Spinal cord (tissue), 10 donors: ENCODE data around the gene NKX2-2. TPM values are rescaled to one million over a fixed set of nuclear protein-coding genes. Genes with fewer than 3 reads are reported as not detected.
"Not testable (repeated sequence)": the region's sequence is repeated elsewhere in the genome, so short reads cannot be mapped to it uniquely, and the experiment has no call there.

Source experiments
- DNase-seq, 6 donors: peaks; one replicate each; pipeline versions ENCODE4 v3.0.0 to v3.0.0-alpha.2; 2013 to 2015; ENCODE audit warnings: low spot score in 6 of 6, low read depth in 4 of 6
- H3K27ac ChIP-seq: one replicate; pipeline ENCODE4 v1.5.1; 2013; ENCODE audit warnings: low read depth, low read length, control low read depth
- H3K27me3 ChIP-seq: one replicate; pipeline ENCODE4 v1.6.1; 2013; ENCODE audit warnings: low read length; ENCODE audit not compliant: control insufficient read depth, insufficient read depth
- H3K36me3 ChIP-seq: one replicate; pipeline ENCODE4 v1.6.1; 2013; ENCODE audit warnings: low read length; ENCODE audit not compliant: control insufficient read depth, insufficient read depth
- H3K4me1 ChIP-seq: one replicate; pipeline ENCODE4 v1.6.1; 2013; ENCODE audit warnings: low read length; ENCODE audit not compliant: control insufficient read depth, insufficient read depth
- H3K4me3 ChIP-seq: one replicate; pipeline ENCODE4 v1.5.1; 2013; ENCODE audit warnings: low read depth, low read length, control low read depth
- H3K9me3 ChIP-seq: one replicate; pipeline ENCODE4 v1.6.1; 2013; ENCODE audit warnings: low read length; ENCODE audit not compliant: control insufficient read depth, insufficient read depth
- WGBS: methylation state at CpG from one replicate; pipeline ENCODE4 v1.1.5; 2013; ENCODE audit warnings: missing lambda C conversion rate; ENCODE audit not compliant: insufficient coverage; 5-methylcytosine and 5-hydroxymethylcytosine counted together
- polyA plus RNA-seq, 2 donors: library from polyadenylated mRNA; unstranded; fragments of 120-200 nt; gene quantifications; one replicate each; pipeline ENCODE4 v1.2.1, GENCODE V29; 2013; ENCODE audit not compliant: insufficient read length in 2 of 2
- total RNA-seq, 2 donors: library from RNA; depleted of rRNA in 1 of 2; stranded (reverse); fragments of 120-200 nt in 1 of 2; fragments of >200 nt in 1 of 2; gene quantifications; one replicate each; pipeline versions ENCODE4 v1.2.3 to v1.2.4, GENCODE V29; 2013 to 2014
- donor health status: healthy.

The NKX2-2 gene
- total and polyA plus RNA-seq, 4 donors, result 3.0 to 52.9 (median 22.2) TPM

DNA sequence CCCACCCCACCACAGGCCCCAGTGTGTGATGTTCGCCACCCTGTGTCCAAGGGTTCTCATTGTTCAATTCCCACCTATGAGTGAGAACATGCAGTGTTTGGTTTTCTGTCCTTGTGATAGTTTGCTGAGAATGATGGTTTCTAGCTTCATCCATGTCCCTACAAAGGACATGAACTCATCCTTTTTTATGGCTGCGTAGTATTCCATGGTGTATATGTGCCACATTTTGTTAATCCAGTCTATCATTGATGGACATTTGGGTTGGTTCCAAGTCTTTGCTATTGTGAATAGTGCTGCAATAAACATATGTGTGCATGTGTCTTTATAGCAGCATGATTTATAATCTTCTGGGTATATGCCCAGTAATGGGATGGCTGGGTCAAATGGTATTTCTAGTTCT, 33.7 kb downstream of the NKX2-2 start:
- H3K27ac ChIP-seq, H3K27me3 ChIP-seq, H3K36me3 ChIP-seq, H3K9me3 ChIP-seq, H3K4me3 ChIP-seq, DNase-seq, H3K4me1 ChIP-seq: not testable (repeated sequence)
- WGBS, result no CpG with 5 or more reads among the region's 2 CpGs

- Histone ChIP-seq H3K36me3 (no peaks in the 10 kb centered on the region), H3K27ac (no peak overlapping the region), H3K4me3 (no peak overlapping the region), H3K27me3 (no peaks in the 10 kb centered on the region), H3K4me1 (no peaks in the 10 kb centered on the region), H3K9me3 (no peaks in the 10 kb centered on the region)
- DNase-seq, result no peak
Measured at GRCh38 chr20:21465799-21466198, 48.1 kb downstream of the NKX2-2 start.

DNA sequence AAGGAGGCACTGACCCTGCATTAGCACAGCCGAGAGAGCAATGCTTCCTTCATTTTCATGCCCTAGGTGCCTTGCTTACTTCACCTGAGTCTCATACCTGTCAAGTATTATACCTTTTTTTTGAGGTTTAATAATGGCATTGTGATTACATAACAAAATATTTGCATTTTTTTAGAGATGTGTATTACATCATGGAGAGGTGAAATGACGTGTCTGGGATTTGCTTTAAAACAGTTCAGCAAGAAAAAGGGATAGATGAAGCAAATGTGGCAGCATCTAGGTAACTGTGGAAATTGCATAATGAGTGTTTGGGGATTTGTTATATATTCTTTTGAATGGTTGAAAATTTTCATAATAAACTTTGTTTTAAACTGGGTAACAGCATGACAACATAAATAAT, 48.9 kb downstream of the NKX2-2 start:
- H3K9me3 ChIP-seq, result no peaks in the 10 kb centered on the region
- no peak overlapping the region for H3K4me3 ChIP-seq
- H3K27ac ChIP-seq, result no peak overlapping the region
- no peaks in the 10 kb centered on the region for H3K36me3 ChIP-seq
- WGBS, result 83% methylated on average over 1 of the region's 2 CpGs
- H3K4me1 ChIP-seq, result no peaks in the 10 kb centered on the region
- DNase-seq, result no peak
- H3K27me3 ChIP-seq, result no peaks in the 10 kb centered on the region

Other genes starting within 250 kb of the NKX2-2 start
- gene XRN2, start 210.7 kb downstream of the NKX2-2 start, total RNA-seq, result 10 to 100 TPM; 58.0 to 67.1 TPM
- 10 to 100 TPM; 48.5 to 55.8 TPM for gene XRN2, start 210.7 kb downstream of the NKX2-2 start, polyA plus RNA-seq
- gene NKX2-4, start 116.5 kb downstream of the NKX2-2 start, total RNA-seq, result under 1 TPM in 1 of 2 donors, not detected in 1; 0.11 TPM
- gene NKX2-4, start 116.5 kb downstream of the NKX2-2 start, polyA plus RNA-seq, result not detected
- under 1 TPM; 0.06 to 0.20 TPM for gene PAX1, start 191.6 kb upstream of the NKX2-2 start, total RNA-seq
- gene PAX1, start 191.6 kb upstream of the NKX2-2 start, polyA plus RNA-seq, result under 1 TPM; 0.08 to 0.30 TPM